Subcutaneous abdominal adipose tissue (tissue), 5 donors: ENCODE results near the gene TTLL10.

Source experiments
- H3K27ac ChIP-seq: one replicate; pipeline ENCODE4 v1.7.0; 2013; ENCODE audit warnings: low read depth, mild to moderate bottlenecking, inconsistent platforms, low read length, moderate library complexity
- H3K27me3 ChIP-seq, 5 donors: one replicate each; pipeline ENCODE4 v1.7.0; 2013; ENCODE audit warnings: low read length in 5 of 5, inconsistent platforms in 1 of 5; ENCODE audit not compliant: control insufficient read depth in 5 of 5, insufficient read depth in 4 of 5
- H3K36me3 ChIP-seq, 5 donors: one replicate each; pipeline ENCODE4 v1.7.0; 2013; ENCODE audit warnings: low read length in 5 of 5; ENCODE audit not compliant: control insufficient read depth in 5 of 5, insufficient read depth in 5 of 5
- H3K4me1 ChIP-seq, 5 donors: one replicate each; pipeline ENCODE4 v1.7.0; 2013; ENCODE audit warnings: low read length in 5 of 5, mild to moderate bottlenecking in 3 of 5, moderate library complexity in 1 of 5; ENCODE audit not compliant: control insufficient read depth in 5 of 5, insufficient read depth in 5 of 5
- H3K4me3 ChIP-seq, 5 donors: one replicate each; pipeline ENCODE4 v1.7.0; 2013; ENCODE audit warnings: low read length in 5 of 5, low read depth in 1 of 5
- H3K9ac ChIP-seq, 5 donors: one replicate each; pipeline ENCODE4 v1.7.0; 2013; ENCODE audit warnings: low read length in 5 of 5, mild to moderate bottlenecking in 4 of 5, moderate library complexity in 3 of 5
- H3K9me3 ChIP-seq, 5 donors: one replicate each; pipeline ENCODE4 v1.7.0; 2013; ENCODE audit warnings: low read length in 5 of 5; ENCODE audit not compliant: control insufficient read depth in 5 of 5
- donor health status: healthy.
- donor health status: healthy.
- donor health status: healthy.
- donor health status: healthy.
- donor health status: healthy.

The TTLL10 gene

GRCh38 chr1:1220197-1220596 is 46.5 kb downstream of the TTLL10 start:
- Histone ChIP-seq H3K27ac (no peak overlapping the region), H3K4me3 (no peak overlapping the region), H3K9me3 (no peaks in the 10 kb centered on the region), H3K4me1 (peaks cover 0 to 22% (median 10%) of the 10 kb centered on the region in 5 donors), H3K9ac (no peak overlapping the region), H3K36me3 (peaks cover 0 to 93% (median 73%) of the 10 kb centered on the region in 5 donors), H3K27me3 (no peaks in the 10 kb centered on the region)

GRCh38 chr1:1221887-1222574 is 48.4 kb downstream of the TTLL10 start:
- Histone ChIP-seq H3K27ac (no peak overlapping the region), H3K4me3 (no peak overlapping the region), H3K4me1 (peaks cover 0 to 5% (median under 1%) of the 10 kb centered on the region in 5 donors), H3K9ac (no peak overlapping the region), H3K9me3 (no peaks in the 10 kb centered on the region), H3K36me3 (peaks cover 0 to 97% (median 86%) of the 10 kb centered on the region in 5 donors), H3K27me3 (no peaks in the 10 kb centered on the region)

GRCh38 chr1:1222575-1223225 is 49.0 kb downstream of the TTLL10 start:
- no peaks in the 10 kb centered on the region for H3K27me3 ChIP-seq
- H3K4me1 ChIP-seq, result peaks cover 0 to 1% (median 0%) of the 10 kb centered on the region in 5 donors
- no peak overlapping the region for H3K9ac ChIP-seq
- H3K27ac ChIP-seq, result no peak overlapping the region
- peaks cover 0 to 96% (median 85%) of the 10 kb centered on the region in 5 donors for H3K36me3 ChIP-seq
- H3K4me3 ChIP-seq, result no peak overlapping the region
- H3K9me3 ChIP-seq, result no peaks in the 10 kb centered on the region

- Histone ChIP-seq H3K36me3 (peaks cover 0 to 96% (median 85%) of the 10 kb centered on the region in 5 donors), H3K27ac (no peak overlapping the region), H3K9me3 (no peaks in the 10 kb centered on the region), H3K27me3 (no peaks in the 10 kb centered on the region), H3K4me1 (no peaks in the 10 kb centered on the region), H3K9ac (no peak overlapping the region), H3K4me3 (no peak overlapping the region)
These were observed 49.6 kb downstream of the TTLL10 start for GRCh38 chr1:1223321-1223720.

- H3K27me3 ChIP-seq, result no peaks in the 10 kb centered on the region
- H3K9me3 ChIP-seq, result no peaks in the 10 kb centered on the region
- peaks cover 0 to 96% (median 81%) of the 10 kb centered on the region in 5 donors for H3K36me3 ChIP-seq
- H3K27ac ChIP-seq, result no peak overlapping the region
- no peak overlapping the region for H3K9ac ChIP-seq
- no peak overlapping the region for H3K4me3 ChIP-seq
- H3K4me1 ChIP-seq, result no peaks in the 10 kb centered on the region
These were observed 50.2 kb downstream of the TTLL10 start for GRCh38 chr1:1223891-1224290.

- Histone ChIP-seq H3K4me3 (no peak overlapping the region), H3K9me3 (no peaks in the 10 kb centered on the region), H3K9ac (no peak overlapping the region), H3K27me3 (no peaks in the 10 kb centered on the region), H3K36me3 (peaks cover 0 to 87% (median 73%) of the 10 kb centered on the region in 5 donors), H3K27ac (no peak overlapping the region), H3K4me1 (peaks cover 4 to 12% (median 10%) of the 10 kb centered on the region in 5 donors)
These were observed 51.7 kb downstream of the TTLL10 start for GRCh38 chr1:1225238-1225845.

- peaks cover 0 to 81% (median 67%) of the 10 kb centered on the region in 5 donors for H3K36me3 ChIP-seq
- no peak overlapping the region for H3K27ac ChIP-seq
These were observed 52.2 kb downstream of the TTLL10 start for GRCh38 chr1:1225913-1226312.

GRCh38 chr1:1226566-1227362 is 53.1 kb downstream of the TTLL10 start:
- Histone ChIP-seq H3K36me3 (peaks cover 0 to 72% (median 59%) of the 10 kb centered on the region in 5 donors), H3K9ac (no peak overlapping the region), H3K4me1 (peaks cover 9 to 22% (median 21%) of the 10 kb centered on the region in 5 donors), H3K27ac (no peak overlapping the region), H3K27me3 (no peaks in the 10 kb centered on the region), H3K4me3 (no peak overlapping the region), H3K9me3 (no peaks in the 10 kb centered on the region)

More at GRCh38 chr1:1225913-1226312, 52.2 kb downstream of the TTLL10 start:
- no peaks in the 10 kb centered on the region for H3K27me3 ChIP-seq
- H3K4me3 ChIP-seq, result no peak overlapping the region
- no peak overlapping the region for H3K9ac ChIP-seq
- peaks cover 9 to 17% (median 16%) of the 10 kb centered on the region in 5 donors for H3K4me1 ChIP-seq
- H3K9me3 ChIP-seq, result no peaks in the 10 kb centered on the region

- H3K36me3 ChIP-seq, result peaks cover 0 to 66% (median 54%) of the 10 kb centered on the region in 5 donors
- H3K4me1 ChIP-seq, result peaks cover 9 to 23% (median 21%) of the 10 kb centered on the region in 5 donors
- no peak overlapping the region for H3K27ac ChIP-seq
- H3K27me3 ChIP-seq, result no peaks in the 10 kb centered on the region
- no peaks in the 10 kb centered on the region for H3K9me3 ChIP-seq
- no peak overlapping the region for H3K4me3 ChIP-seq
- H3K9ac ChIP-seq, result no peak overlapping the region
These were observed 53.7 kb downstream of the TTLL10 start for GRCh38 chr1:1227386-1227785.
